Vagina (tissue), 2 donors: ENCODE results near the gene CAMKK1. TPM values are rescaled to one million over a fixed set of nuclear protein-coding genes. Genes with fewer than 3 reads are reported as not detected.

ENCODE experiments used
- DNase-seq, 2 donors: peaks; one replicate each; pipeline ENCODE4 v3.0.0-alpha.2; 2017; ENCODE audit errors: extremely low spot score in 2 of 2
- H3K27ac ChIP-seq: fragments of 200-600 bp; sonication (generic); one replicate; pipeline ENCODE4 v1.5.1; 2019
- H3K27me3 ChIP-seq: fragments of 200-600 bp; sonication (generic); one replicate; pipeline ENCODE4 v1.5.1; 2019
- H3K36me3 ChIP-seq, 2 donors: fragments of 200-600 bp; sonication (generic); one replicate each; pipeline ENCODE4 v1.5.1; 2017 to 2019
- H3K4me1 ChIP-seq: fragments of 200-600 bp; sonication (generic); one replicate; pipeline ENCODE4 v1.5.1; 2019
- H3K4me3 ChIP-seq, 2 donors: fragments of 200-600 bp; sonication (generic); 1 replicate in 1 of 2; 2 replicates in 1 of 2; pipeline ENCODE4 v1.5.1; 2016 to 2019
- H3K9me3 ChIP-seq: fragments of 200-600 bp; sonication (generic); one replicate; pipeline ENCODE4 v1.5.1; 2019
- CTCF ChIP-seq, 3 experiments: fragments of 450-650 bp in 2 of 3; fragments of 200-600 bp in 1 of 3; sonication (generic) in 1 of 3; IDR thresholded peaks; one replicate each; pipeline ENCODE4 v1.5.1; 2017 to 2019; ENCODE audit warnings: antibody characterized with exemption in 3 of 3, mild to moderate bottlenecking in 2 of 3, moderate library complexity in 2 of 3
- POLR2A ChIP-seq, 2 donors: fragments of 450-650 bp; IDR thresholded peaks; one replicate each; pipeline ENCODE4 v1.6.1; 2017; ENCODE audit warnings: antibody characterized with exemption in 2 of 2, mild to moderate bottlenecking in 2 of 2, moderate library complexity in 2 of 2
- POLR2AphosphoS5 ChIP-seq, 2 donors: sonication (generic); formaldehyde crosslinking; IDR thresholded peaks; one replicate each; pipeline ENCODE4 v1.9.0; 2017; ENCODE audit warnings: antibody characterized with exemption in 2 of 2, mild to moderate bottlenecking in 2 of 2, low read depth in 1 of 2; ENCODE audit not compliant: insufficient read depth in 1 of 2
- intact Hi-C: fragments of 100-400 bp; cut with DNase I; formaldehyde crosslinking; loops from one replicate; pipeline ENCODE4 v1.15.1; 2023
- total RNA-seq: library from RNA; depleted of rRNA; stranded (reverse); fragments of >200 nt; gene quantifications from one replicate; pipeline ENCODE4 v1.2.3, GENCODE V29; 2016

CAMKK1 gene
- total RNA-seq, 1 donor from 2014 or later = 12.0 TPM

GRCh38 chr17:3917391-3917931, 24.6 kb upstream of the CAMKK1 start:
- H3K27ac ChIP-seq = peak overlapping the region; percentile 6
- no peaks in the 10 kb centered on the region for H3K36me3 ChIP-seq
- no peaks in the 10 kb centered on the region for H3K9me3 ChIP-seq
- H3K4me3 ChIP-seq = no peak overlapping the region
- no peak for TF ChIP-seq CTCF (IDR thresholded peaks at IDR 0.05)
- TF ChIP-seq POLR2AphosphoS5 (IDR thresholded peaks at IDR 0.05; ENCODE audit: insufficient read depth in 1 of 2, low read depth in 1 of 2) = no peak
- no peak for TF ChIP-seq POLR2A (IDR thresholded peaks at IDR 0.05)
- no peak for DNase-seq
- H3K4me1 ChIP-seq = peaks cover 22% of the 10 kb centered on the region
- intact Hi-C loops = no loop called here
- no peaks in the 10 kb centered on the region for H3K27me3 ChIP-seq

- intact Hi-C loops = no loop called here
These were observed 24.0 kb upstream of the CAMKK1 start for GRCh38 chr17:3916825-3917224.

GRCh38 chr17:3915995-3916696, 23.3 kb upstream of the CAMKK1 start, which contains the start of gene P2RX1:
TSS of gene P2RX1 (minus strand) at chr17:3916465. CDS start at chr17:3916225, 240 bp downstream.
- no peaks in the 10 kb centered on the region for H3K36me3 ChIP-seq
- intact Hi-C loops = loop anchor here (2.0 kb wide), 1 partner anchor 93 kb away; no protein-coding TSS in a partner anchor
- H3K27ac ChIP-seq = peak within 1 kb of the TSS; percentile 20
- peak within 1 kb of the TSS in 1 of 2 donors; percentile 30 for H3K4me3 ChIP-seq
- TF ChIP-seq CTCF (IDR thresholded peaks at IDR 0.05) (no peak), POLR2A (IDR thresholded peaks at IDR 0.05) (no peak), POLR2AphosphoS5 (IDR thresholded peaks at IDR 0.05; ENCODE audit: insufficient read depth in 1 of 2, low read depth in 1 of 2) (no peak)
- DNase-seq = no peak
- no peaks in the 10 kb centered on the region for H3K9me3 ChIP-seq
- H3K4me1 ChIP-seq = peaks cover 25% of the 10 kb centered on the region
- no peaks in the 10 kb centered on the region for H3K27me3 ChIP-seq

More at GRCh38 chr17:3916825-3917224, 24.0 kb upstream of the CAMKK1 start:
- Histone ChIP-seq H3K27me3 (no peaks in the 10 kb centered on the region), H3K4me1 (peaks cover 22% of the 10 kb centered on the region), H3K9me3 (no peaks in the 10 kb centered on the region), H3K4me3 (no peak overlapping the region), H3K27ac (no peak overlapping the region), H3K36me3 (no peaks in the 10 kb centered on the region)
- TF ChIP-seq POLR2AphosphoS5 (IDR thresholded peaks at IDR 0.05; ENCODE audit: insufficient read depth in 1 of 2, low read depth in 1 of 2) = no peak
- no peak for TF ChIP-seq CTCF (IDR thresholded peaks at IDR 0.05)
- no peak for TF ChIP-seq POLR2A (IDR thresholded peaks at IDR 0.05)
- no peak for DNase-seq

- no peak for DNase-seq
- TF ChIP-seq CTCF (IDR thresholded peaks at IDR 0.05) (no peak), POLR2A (IDR thresholded peaks at IDR 0.05) (no peak), POLR2AphosphoS5 (IDR thresholded peaks at IDR 0.05; ENCODE audit: insufficient read depth in 1 of 2, low read depth in 1 of 2) (no peak)
- Histone ChIP-seq H3K27ac (peak overlapping the region; percentile 20), H3K27me3 (no peaks in the 10 kb centered on the region), H3K36me3 (no peaks in the 10 kb centered on the region), H3K4me3 (peak overlapping the region in 1 of 2 donors; percentile 30), H3K9me3 (no peaks in the 10 kb centered on the region), H3K4me1 (peaks cover 27% of the 10 kb centered on the region)
- intact Hi-C loops = loop anchor here (2.0 kb wide), 1 partner anchor 93 kb away; no protein-coding TSS in a partner anchor
These were observed 22.7 kb upstream of the CAMKK1 start for GRCh38 chr17:3915581-3915994.

GRCh38 chr17:3914312-3914670, 21.4 kb upstream of the CAMKK1 start:
- TF ChIP-seq POLR2A (IDR thresholded peaks at IDR 0.05) (no peak), CTCF (IDR thresholded peaks at IDR 0.05) (no peak), POLR2AphosphoS5 (IDR thresholded peaks at IDR 0.05; ENCODE audit: insufficient read depth in 1 of 2, low read depth in 1 of 2) (no peak)
- peaks cover 27% of the 10 kb centered on the region for H3K4me1 ChIP-seq
- peak overlapping the region in 1 of 2 donors; percentile 30 for H3K4me3 ChIP-seq
- no peak overlapping the region for H3K27ac ChIP-seq
- no peaks in the 10 kb centered on the region for H3K9me3 ChIP-seq
- H3K36me3 ChIP-seq = no peaks in the 10 kb centered on the region
- DNase-seq = no peak
- intact Hi-C loops = loop anchor here (2.0 kb wide), 1 partner anchor 95 kb away; no protein-coding TSS in a partner anchor
- H3K27me3 ChIP-seq = no peaks in the 10 kb centered on the region
